ENCODE results near the gene SIM1. TPM values are rescaled to one million over a fixed set of nuclear protein-coding genes. Genes with fewer than 3 reads are reported as not detected.

The SIM1 gene
- total RNA-seq, 2 donors from 2014 or later, result not detected

DNA sequence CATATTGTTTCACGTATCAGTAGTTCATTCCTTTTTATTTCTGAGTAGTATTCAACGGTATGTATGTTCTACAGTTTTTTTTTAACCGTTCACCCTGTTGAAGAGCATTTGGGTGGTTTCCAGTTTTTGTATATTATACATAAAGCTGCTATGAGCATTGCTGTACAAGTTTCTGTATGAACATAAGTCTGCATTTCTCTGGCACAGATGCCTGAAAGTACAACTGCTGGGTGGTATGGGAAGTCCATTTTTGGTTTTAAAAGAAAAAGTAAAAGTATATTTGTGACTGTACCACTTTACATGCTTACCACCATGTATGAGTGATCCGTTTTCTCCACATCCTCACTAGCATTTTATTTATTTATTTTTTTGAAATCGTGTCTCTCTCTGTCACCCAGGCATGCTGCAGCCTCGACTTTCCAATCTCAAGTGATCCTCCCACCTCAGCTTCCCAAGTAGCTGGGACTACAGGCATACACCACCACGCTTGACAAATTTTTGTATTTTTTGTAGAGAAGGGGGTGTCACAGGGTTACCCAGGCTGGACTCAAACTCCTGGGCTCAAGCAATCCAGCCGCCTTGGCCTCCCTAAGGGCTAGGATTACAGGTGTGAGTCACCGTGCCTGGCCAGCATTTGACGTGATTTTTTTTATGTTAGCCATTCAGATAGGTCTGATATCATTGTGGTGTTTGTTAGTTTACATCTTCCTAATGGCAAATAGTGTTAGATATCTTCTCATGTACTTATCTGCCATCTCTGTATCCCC lies 11.0 kb upstream of the SIM1 start:
- Histone ChIP-seq H3K36me3 (no peaks in the 10 kb centered on the region), H3K9me3 (no peaks in the 10 kb centered on the region), H3K27ac (no peak overlapping the region), H3K27me3 (no peaks in the 10 kb centered on the region), H3K4me3 (no peak overlapping the region), H3K4me1 (no peaks in the 10 kb centered on the region)
- no peak for DNase-seq (ENCODE audit: low spot score)
- TF ChIP-seq, protein P1, sequence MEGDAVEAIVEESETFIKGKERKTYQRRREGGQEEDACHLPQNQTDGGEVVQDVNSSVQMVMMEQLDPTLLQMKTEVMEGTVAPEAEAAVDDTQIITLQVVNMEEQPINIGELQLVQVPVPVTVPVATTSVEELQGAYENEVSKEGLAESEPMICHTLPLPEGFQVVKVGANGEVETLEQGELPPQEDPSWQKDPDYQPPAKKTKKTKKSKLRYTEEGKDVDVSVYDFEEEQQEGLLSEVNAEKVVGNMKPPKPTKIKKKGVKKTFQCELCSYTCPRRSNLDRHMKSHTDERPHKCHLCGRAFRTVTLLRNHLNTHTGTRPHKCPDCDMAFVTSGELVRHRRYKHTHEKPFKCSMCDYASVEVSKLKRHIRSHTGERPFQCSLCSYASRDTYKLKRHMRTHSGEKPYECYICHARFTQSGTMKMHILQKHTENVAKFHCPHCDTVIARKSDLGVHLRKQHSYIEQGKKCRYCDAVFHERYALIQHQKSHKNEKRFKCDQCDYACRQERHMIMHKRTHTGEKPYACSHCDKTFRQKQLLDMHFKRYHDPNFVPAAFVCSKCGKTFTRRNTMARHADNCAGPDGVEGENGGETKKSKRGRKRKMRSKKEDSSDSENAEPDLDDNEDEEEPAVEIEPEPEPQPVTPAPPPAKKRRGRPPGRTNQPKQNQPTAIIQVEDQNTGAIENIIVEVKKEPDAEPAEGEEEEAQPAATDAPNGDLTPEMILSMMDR (IDR thresholded peaks at IDR 0.05), result no peak

DNA sequence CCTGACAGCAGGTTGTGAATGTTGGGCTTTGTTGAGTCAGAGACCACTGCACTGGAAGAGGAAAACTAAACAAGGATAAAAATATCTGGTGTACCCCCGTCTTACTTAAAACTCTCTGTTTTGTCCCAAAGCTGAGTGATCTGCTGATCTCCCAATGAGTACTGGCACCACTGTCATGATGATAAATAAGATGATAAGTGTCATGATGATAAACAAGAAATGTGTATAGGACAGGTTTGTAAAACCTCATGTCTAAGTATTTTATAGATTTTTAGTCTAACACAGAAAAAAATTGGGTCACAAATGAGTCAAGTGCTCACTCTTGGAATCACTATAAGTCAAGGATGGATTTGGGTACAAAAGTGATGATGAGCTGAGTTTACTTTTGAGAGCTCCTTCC lies 8.5 kb upstream of the SIM1 start:
- no peak overlapping the region for H3K4me3 ChIP-seq
- no peaks in the 10 kb centered on the region for H3K36me3 ChIP-seq
- TF ChIP-seq, protein P1 (IDR thresholded peaks at IDR 0.05), result no peak
- DNase-seq (ENCODE audit: low spot score), result no peak
- no peak overlapping the region for H3K27ac ChIP-seq
- H3K9me3 ChIP-seq, result no peaks in the 10 kb centered on the region
- H3K4me1 ChIP-seq, result no peaks in the 10 kb centered on the region
- peaks cover 11 to 12% of the 10 kb centered on the region in 2 donors for H3K27me3 ChIP-seq

DNA sequence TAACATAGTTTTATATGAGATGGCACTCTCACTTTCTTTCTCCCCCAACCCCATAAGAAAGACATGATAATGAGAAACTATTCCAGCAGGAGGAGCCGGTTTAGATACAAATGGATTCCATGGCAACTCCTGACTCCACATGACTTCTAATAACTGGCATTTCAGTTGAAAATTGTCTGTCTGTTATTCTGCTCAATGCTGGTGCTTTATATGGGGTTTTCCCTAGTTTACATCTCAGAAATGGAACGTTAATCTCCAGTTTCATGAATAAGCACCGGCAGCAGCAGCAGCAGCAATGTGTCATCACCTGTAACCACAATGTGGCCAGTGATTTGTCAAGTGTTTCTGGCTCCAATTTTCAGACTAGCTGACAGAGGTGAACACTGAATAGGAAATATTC lies 8.0 kb upstream of the SIM1 start:
- DNase-seq (ENCODE audit: low spot score), result no peak
- Histone ChIP-seq H3K36me3 (no peaks in the 10 kb centered on the region), H3K27ac (no peak overlapping the region), H3K27me3 (peaks cover 12 to 16% of the 10 kb centered on the region in 2 donors), H3K4me3 (no peak overlapping the region), H3K4me1 (peaks cover 0 to under 1% of the 10 kb centered on the region in 2 donors), H3K9me3 (no peaks in the 10 kb centered on the region)
- TF ChIP-seq, protein P1 (IDR thresholded peaks at IDR 0.05), result no peak

DNA sequence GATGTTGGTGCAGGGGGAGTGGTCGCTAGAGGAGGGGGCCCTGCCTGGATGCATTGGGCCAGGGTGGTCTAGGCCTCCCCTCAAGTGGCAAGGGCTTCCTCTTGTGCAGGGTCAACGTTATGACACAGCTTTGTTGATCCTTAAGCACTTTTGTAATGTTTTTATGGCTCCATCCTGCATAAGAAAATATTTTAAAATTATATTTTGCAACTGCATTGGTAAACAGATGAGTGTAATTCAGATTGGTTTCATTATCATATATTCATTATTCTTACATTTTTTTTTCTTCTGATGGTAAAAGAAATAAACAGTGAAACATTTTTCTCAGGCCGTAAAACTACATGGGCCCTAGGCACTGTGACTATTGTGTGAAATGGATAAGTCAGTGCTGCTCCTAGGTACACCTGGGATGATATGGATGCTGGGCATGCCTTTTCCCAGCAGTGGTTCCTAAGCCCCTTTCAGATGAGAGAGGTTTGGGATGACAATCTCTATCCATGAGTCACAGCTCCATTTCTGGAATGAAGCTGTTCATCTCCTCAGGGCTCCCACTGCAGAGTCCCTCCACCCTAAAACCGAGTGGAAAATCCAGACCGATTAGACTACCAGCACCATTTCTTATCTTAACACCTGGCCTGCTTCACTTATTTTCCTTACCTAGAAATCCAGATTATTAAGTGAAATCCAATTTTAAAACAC lies 5.8 kb upstream of the SIM1 start:
- DNase-seq (ENCODE audit: low spot score), result no peak
- no peak overlapping the region for H3K27ac ChIP-seq
- H3K9me3 ChIP-seq, result no peaks in the 10 kb centered on the region
- TF ChIP-seq, protein P1 (IDR thresholded peaks at IDR 0.05), result no peak
- no peak overlapping the region for H3K4me3 ChIP-seq
- no peaks in the 10 kb centered on the region for H3K36me3 ChIP-seq
- peaks cover 0 to 8% of the 10 kb centered on the region in 2 donors for H3K4me1 ChIP-seq
- peaks cover 28 to 37% of the 10 kb centered on the region in 2 donors for H3K27me3 ChIP-seq

DNA sequence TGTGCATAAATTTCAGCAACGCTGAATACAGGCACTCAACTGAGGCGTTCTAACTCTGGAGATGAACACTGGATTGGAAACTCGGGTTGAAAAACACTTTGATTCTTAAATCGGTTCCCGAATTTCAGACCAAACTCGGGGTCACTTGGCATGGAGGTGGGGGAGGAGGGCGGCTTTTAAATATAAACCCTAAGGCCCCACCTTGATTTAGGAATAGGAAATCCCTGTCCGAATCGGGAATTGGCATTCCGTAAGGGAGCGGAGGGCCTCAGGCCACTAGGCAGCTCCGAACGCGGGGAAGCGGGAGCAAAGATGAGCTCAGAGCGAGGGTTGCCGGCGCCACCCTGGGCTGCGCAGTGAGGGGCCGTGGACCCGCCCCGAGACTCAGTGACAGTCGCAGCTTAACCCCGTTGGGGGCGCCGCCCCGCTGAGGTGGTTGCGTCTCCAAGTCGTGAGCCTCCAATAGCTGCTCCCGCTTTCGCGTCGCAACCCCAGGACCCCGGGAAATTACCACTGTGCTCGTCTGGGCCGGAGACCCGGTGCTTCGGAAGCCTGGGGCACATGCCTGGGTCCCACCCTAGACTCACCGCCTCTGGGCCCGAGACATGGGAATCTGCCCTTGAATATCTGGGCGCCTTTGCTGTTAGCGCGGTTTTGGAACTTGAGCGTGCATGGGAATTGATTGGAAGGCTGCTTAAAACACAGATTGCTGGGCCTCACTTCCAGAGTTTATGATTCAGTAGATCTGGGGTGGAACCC lies 4.6 kb upstream of the SIM1 start:
- Histone ChIP-seq H3K36me3 (no peaks in the 10 kb centered on the region), H3K4me1 (peaks cover 0 to 20% of the 10 kb centered on the region in 2 donors), H3K27me3 (peaks cover 40 to 50% of the 10 kb centered on the region in 2 donors), H3K9me3 (no peaks in the 10 kb centered on the region), H3K4me3 (no peak overlapping the region), H3K27ac (no peak overlapping the region)
- DNase-seq (ENCODE audit: low spot score), result no peak
- TF ChIP-seq, protein P1 (IDR thresholded peaks at IDR 0.05), result no peak
